Astrocyte (in vitro differentiated cells and primary cell): ENCODE data around the gene PIWIL1. TPM values are rescaled to one million over a fixed set of nuclear protein-coding genes. Genes with fewer than 3 reads are reported as not detected.

Experiments used
- DNase-seq: peaks from one replicate; pipeline ENCODE4 v3.0.0-alpha.2; 2010; ENCODE audit warnings: low read depth
- FAIRE-seq: peaks from 2 replicates; lab custom pipeline; 2011; peaks lifted over from hg19 to GRCh38; lab: Jason Lieb, UNC
- H2AFZ ChIP-seq: 2 replicates; pipeline ENCODE4 v1.6.0; 2012; ENCODE audit warnings: low read depth, low read length, inconsistent platforms
- H3K27ac ChIP-seq: 2 replicates; pipeline ENCODE4 v1.5.1; 2011; ENCODE audit warnings: low read depth, low read length, inconsistent platforms
- H3K27me3 ChIP-seq: 2 replicates; pipeline ENCODE4 v1.6.0; 2011; ENCODE audit warnings: low read length, inconsistent platforms; ENCODE audit not compliant: insufficient read depth
- H3K36me3 ChIP-seq: 2 replicates; pipeline ENCODE4 v1.5.1; 2011; ENCODE audit warnings: low read length, inconsistent platforms; ENCODE audit not compliant: insufficient read depth
- H3K4me1 ChIP-seq: 2 replicates; pipeline ENCODE4 v1.5.1; 2011; ENCODE audit warnings: low read length, inconsistent platforms; ENCODE audit not compliant: insufficient read depth
- H3K4me2 ChIP-seq: 2 replicates; pipeline ENCODE4 v1.6.0; 2012; ENCODE audit warnings: low read length, inconsistent platforms
- H3K4me3 ChIP-seq: 2 replicates; pipeline ENCODE4 v1.5.1; 2011; ENCODE audit warnings: low read depth, mild to moderate bottlenecking, low read length, inconsistent platforms; ENCODE audit not compliant: insufficient read depth
- H3K79me2 ChIP-seq: 2 replicates; pipeline ENCODE4 v1.6.0; 2012; ENCODE audit warnings: mild to moderate bottlenecking, low read length, inconsistent platforms; ENCODE audit not compliant: insufficient read depth
- H3K9ac ChIP-seq: 2 replicates; pipeline ENCODE4 v1.6.0; 2012; ENCODE audit warnings: mild to moderate bottlenecking, low read length, inconsistent platforms
- H3K9me3 ChIP-seq: 2 replicates; pipeline ENCODE4 v1.5.1; 2012; ENCODE audit warnings: low read depth, mild to moderate bottlenecking, low read length, inconsistent platforms; ENCODE audit not compliant: insufficient read depth
- H4K20me1 ChIP-seq: 2 replicates; pipeline ENCODE4 v1.6.0; 2012; ENCODE audit warnings: low read length, inconsistent platforms; ENCODE audit not compliant: insufficient read depth
- H3K27ac Mint-ChIP-seq: one replicate; pipeline ENCODE4 v1.8.0; 2021; ENCODE audit warnings: mild to moderate bottlenecking, mixed read lengths; ENCODE audit not compliant: unreplicated experiment
- H3K27me3 Mint-ChIP-seq: one replicate; pipeline ENCODE4 v1.8.0; 2021; ENCODE audit warnings: low read depth, mixed read lengths; ENCODE audit not compliant: unreplicated experiment
- H3K36me3 Mint-ChIP-seq: one replicate; pipeline ENCODE4 v1.8.0; 2021; ENCODE audit warnings: low read depth, mixed read lengths; ENCODE audit not compliant: unreplicated experiment
- H3K4me1 Mint-ChIP-seq: one replicate; pipeline ENCODE4 v1.8.0; 2021; ENCODE audit warnings: low read depth, mixed read lengths; ENCODE audit not compliant: unreplicated experiment
- H3K4me3 Mint-ChIP-seq: one replicate; pipeline ENCODE4 v1.8.0; 2021; ENCODE audit warnings: mild to moderate bottlenecking, moderate library complexity, mixed read lengths; ENCODE audit not compliant: unreplicated experiment
- H3K9me3 Mint-ChIP-seq: one replicate; pipeline ENCODE4 v1.8.0; 2021; ENCODE audit warnings: mild to moderate bottlenecking, mixed read lengths; ENCODE audit not compliant: unreplicated experiment
- EZH2 ChIP-seq: IDR thresholded peaks from 2 replicates; pipeline ENCODE4 v1.6.1; 2012; ENCODE audit warnings: mild to moderate bottlenecking, low read length, inconsistent platforms; ENCODE audit not compliant: insufficient read depth
- total RNA-seq: library from RNA; stranded (reverse); gene quantifications from 2 replicates; pipeline ENCODE4 v1.2.1, GENCODE V29; 2021
- TF ChIP-seq, protein P1 (sequence below): IDR thresholded peaks from 2 replicates; pipeline ENCODE4 v1.5.1; 2011; ENCODE audit warnings: low read depth, mild to moderate bottlenecking, inconsistent platforms, low read length, moderate library complexity; ENCODE audit not compliant: insufficient read depth

PIWIL1 gene
- total RNA-seq, 1 donor from 2014 or later: not detected

DNA sequence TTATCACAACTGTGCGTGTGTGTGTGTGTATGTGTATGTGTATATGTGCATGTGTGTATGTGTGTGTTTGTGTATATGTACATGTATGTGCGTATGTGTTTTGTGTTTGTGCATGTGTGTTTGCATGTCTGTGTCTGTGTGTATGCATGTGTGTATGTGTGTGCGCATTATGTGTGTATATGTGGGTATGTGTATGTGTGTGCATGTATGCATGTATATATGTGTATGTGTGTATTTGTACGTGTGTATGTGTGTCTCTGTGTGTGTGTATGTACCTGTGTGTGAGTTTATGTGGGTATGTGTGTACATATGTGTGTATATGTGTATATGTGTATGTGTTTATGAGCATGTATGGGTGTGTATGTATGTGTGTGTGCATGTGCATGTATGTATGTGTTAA is 37.6 kb upstream of the PIWIL1 start:
- Mint-ChIP-seq H3K27ac (no peak overlapping the region), H3K9me3 (peaks cover 20% of the 10 kb centered on the region), H3K36me3 (no peaks in the 10 kb centered on the region), H3K4me1 (no peaks in the 10 kb centered on the region), H3K4me3 (no peak overlapping the region), H3K27me3 (no peaks in the 10 kb centered on the region)
- H3K9me3 ChIP-seq: peaks cover 13% of the 10 kb centered on the region
- H2AFZ ChIP-seq: no peak overlapping the region
- no peak for DNase-seq
- no peak overlapping the region for H3K9ac ChIP-seq
- no peak overlapping the region for H3K4me3 ChIP-seq
- no peaks in the 10 kb centered on the region for H3K79me2 ChIP-seq
- no peak for FAIRE-seq
- TF ChIP-seq EZH2: no peak
- TF ChIP-seq, protein P1, sequence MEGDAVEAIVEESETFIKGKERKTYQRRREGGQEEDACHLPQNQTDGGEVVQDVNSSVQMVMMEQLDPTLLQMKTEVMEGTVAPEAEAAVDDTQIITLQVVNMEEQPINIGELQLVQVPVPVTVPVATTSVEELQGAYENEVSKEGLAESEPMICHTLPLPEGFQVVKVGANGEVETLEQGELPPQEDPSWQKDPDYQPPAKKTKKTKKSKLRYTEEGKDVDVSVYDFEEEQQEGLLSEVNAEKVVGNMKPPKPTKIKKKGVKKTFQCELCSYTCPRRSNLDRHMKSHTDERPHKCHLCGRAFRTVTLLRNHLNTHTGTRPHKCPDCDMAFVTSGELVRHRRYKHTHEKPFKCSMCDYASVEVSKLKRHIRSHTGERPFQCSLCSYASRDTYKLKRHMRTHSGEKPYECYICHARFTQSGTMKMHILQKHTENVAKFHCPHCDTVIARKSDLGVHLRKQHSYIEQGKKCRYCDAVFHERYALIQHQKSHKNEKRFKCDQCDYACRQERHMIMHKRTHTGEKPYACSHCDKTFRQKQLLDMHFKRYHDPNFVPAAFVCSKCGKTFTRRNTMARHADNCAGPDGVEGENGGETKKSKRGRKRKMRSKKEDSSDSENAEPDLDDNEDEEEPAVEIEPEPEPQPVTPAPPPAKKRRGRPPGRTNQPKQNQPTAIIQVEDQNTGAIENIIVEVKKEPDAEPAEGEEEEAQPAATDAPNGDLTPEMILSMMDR: no peak
- no peak overlapping the region for H3K27ac ChIP-seq
- no peaks in the 10 kb centered on the region for H3K4me1 ChIP-seq
- H3K36me3 ChIP-seq: no peaks in the 10 kb centered on the region
- no peaks in the 10 kb centered on the region for H3K27me3 ChIP-seq
- no peak overlapping the region for H3K4me2 ChIP-seq
- H4K20me1 ChIP-seq: no peaks in the 10 kb centered on the region

DNA sequence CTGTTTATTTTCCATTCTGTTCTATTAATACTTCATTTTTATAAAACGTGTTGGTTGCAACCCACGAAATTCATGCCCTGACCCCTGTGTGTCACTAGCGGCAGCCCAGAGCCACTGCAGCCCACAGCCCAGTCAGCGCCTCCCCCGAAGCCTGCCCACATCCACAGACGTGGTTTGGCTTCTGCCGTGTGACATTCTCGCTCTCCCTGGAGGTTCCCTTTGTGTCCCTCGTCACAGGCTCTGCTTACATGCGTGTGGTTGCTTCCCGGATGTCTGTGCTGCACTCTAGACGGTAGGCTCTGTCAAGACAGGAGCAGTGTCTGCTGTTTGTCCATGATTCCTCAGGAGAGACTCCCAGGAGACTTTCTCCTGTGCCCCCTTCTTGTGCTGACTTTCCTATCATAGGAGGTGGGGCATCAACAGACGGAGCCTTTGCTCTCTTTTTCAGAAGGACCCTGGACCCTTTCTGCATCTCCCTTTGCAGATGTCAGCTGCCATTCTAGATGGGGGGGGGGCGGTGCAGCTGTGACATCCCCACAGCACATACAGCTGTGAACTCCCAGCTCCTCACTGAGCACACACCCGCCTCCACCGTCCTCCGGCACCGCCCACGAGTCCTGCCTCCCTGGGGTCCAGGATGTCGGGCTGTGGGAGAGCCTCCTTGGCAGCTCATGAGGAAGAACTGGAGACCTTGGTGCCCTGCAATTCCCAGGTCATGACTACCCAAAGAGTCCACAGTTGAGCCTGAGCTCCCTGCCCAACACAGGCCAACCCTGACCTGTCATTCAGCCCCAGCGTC is 36.8 kb upstream of the PIWIL1 start:
- TF ChIP-seq, protein P1: no peak
- no peak for TF ChIP-seq EZH2
- H4K20me1 ChIP-seq: no peaks in the 10 kb centered on the region
- no peaks in the 10 kb centered on the region for H3K4me1 Mint-ChIP-seq
- H3K27me3 ChIP-seq: no peaks in the 10 kb centered on the region
- no peak overlapping the region for H3K27ac Mint-ChIP-seq
- no peaks in the 10 kb centered on the region for H3K36me3 ChIP-seq
- H3K9me3 Mint-ChIP-seq: peaks cover 20% of the 10 kb centered on the region
- peaks cover 13% of the 10 kb centered on the region for H3K9me3 ChIP-seq
- no peak overlapping the region for H3K9ac ChIP-seq
- H3K4me3 ChIP-seq: no peak overlapping the region
- H3K36me3 Mint-ChIP-seq: no peaks in the 10 kb centered on the region
- DNase-seq (no peak), FAIRE-seq (no peak)
- no peak overlapping the region for H2AFZ ChIP-seq
- no peak overlapping the region for H3K27ac ChIP-seq
- H3K79me2 ChIP-seq: no peaks in the 10 kb centered on the region
- H3K4me3 Mint-ChIP-seq: no peak overlapping the region
- H3K27me3 Mint-ChIP-seq: no peaks in the 10 kb centered on the region
- no peaks in the 10 kb centered on the region for H3K4me1 ChIP-seq
- no peak overlapping the region for H3K4me2 ChIP-seq

DNA sequence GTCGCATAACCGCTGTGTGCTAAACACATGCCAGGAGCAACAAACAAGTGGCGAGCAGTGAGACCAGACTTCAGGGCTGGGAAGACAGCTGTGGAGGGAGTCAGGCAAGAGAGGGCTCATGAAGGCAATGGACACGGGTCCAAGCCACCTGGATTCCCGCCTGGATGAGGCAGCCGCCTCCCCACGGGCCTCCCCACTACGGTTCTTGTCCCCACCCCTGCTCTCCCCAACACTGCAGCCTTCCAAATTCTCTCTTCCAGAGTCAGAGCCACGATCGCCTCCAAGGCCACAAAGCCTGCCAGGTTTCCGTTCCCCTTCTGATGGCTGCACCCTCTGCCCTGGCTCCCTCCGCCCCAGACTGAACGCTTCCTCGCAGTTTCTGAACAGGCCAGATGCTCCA is 36.1 kb upstream of the PIWIL1 start:
- no peaks in the 10 kb centered on the region for H3K79me2 ChIP-seq
- H3K9ac ChIP-seq: no peak overlapping the region
- H2AFZ ChIP-seq: no peak overlapping the region
- Mint-ChIP-seq H3K27me3 (no peaks in the 10 kb centered on the region), H3K36me3 (no peaks in the 10 kb centered on the region), H3K4me3 (no peak overlapping the region), H3K27ac (no peak overlapping the region), H3K9me3 (peaks cover 20% of the 10 kb centered on the region), H3K4me1 (no peaks in the 10 kb centered on the region)
- no peak for FAIRE-seq
- H3K4me1 ChIP-seq: no peaks in the 10 kb centered on the region
- H3K36me3 ChIP-seq: no peaks in the 10 kb centered on the region
- no peak overlapping the region for H3K4me3 ChIP-seq
- no peaks in the 10 kb centered on the region for H4K20me1 ChIP-seq
- H3K9me3 ChIP-seq: peaks cover 13% of the 10 kb centered on the region
- H3K27ac ChIP-seq: no peak overlapping the region
- no peak overlapping the region for H3K4me2 ChIP-seq
- TF ChIP-seq, protein P1: no peak
- TF ChIP-seq EZH2: no peak
- no peaks in the 10 kb centered on the region for H3K27me3 ChIP-seq
- DNase-seq: no peak
